A673 (cell line): ENCODE data around the gene SKIC3. TPM values are rescaled to one million over a fixed set of nuclear protein-coding genes. Genes with fewer than 3 reads are reported as not detected.

ENCODE experiments used
- Bru-seq: library from RNA; stranded (reverse); fragments of 400-500 nt; gene quantifications from one replicate; lab custom pipeline; 2021; lab: Mats Ljungman, UMichigan
- BruChase-seq, 2 experiments: library from RNA; stranded (reverse); fragments of 400-500 nt; gene quantifications; one replicate each; lab custom pipeline; 2021; lab: Mats Ljungman, UMichigan
- BruUV-seq: library from RNA; stranded (reverse); fragments of 400-500 nt; replicated peaks from 2 replicates; lab custom pipeline; 2021; lab: Mats Ljungman, UMichigan
- CTCF ChIA-PET: fragments of 300-600 bp; sonication (Branson Sonifier 250); formaldehyde crosslinking; loops from one replicate; lab custom pipeline; 2022; ENCODE audit warnings: antibody characterized with exemption; lab: Charles Lee
- POLR2A ChIA-PET: fragments of 300-600 bp; sonication (Branson Sonifier 250); formaldehyde crosslinking; loops from one replicate; lab custom pipeline; 2022; ENCODE audit warnings: antibody characterized with exemption; ENCODE audit not compliant: low non-redundant PET; lab: Charles Lee
- DNase-seq: peaks from one replicate; pipeline ENCODE4 v3.0.0-alpha.2; 2015; ENCODE audit warnings: low spot score
- H3K27ac ChIP-seq: fragments of 200-600 bp; sonication (generic); 2 replicates; pipeline ENCODE4 v1.5.1; 2016; ENCODE audit warnings: mixed run types, low read depth, mild to moderate bottlenecking, mixed read lengths, antibody characterized with exemption, low read length; ENCODE audit not compliant: poor library complexity, severe bottlenecking
- H3K27me3 ChIP-seq: fragments of 200-600 bp; sonication (generic); replicated peaks from 2 replicates; pipeline ENCODE4 v1.6.1; 2017; ENCODE audit warnings: mixed run types, low read depth, mild to moderate bottlenecking, mixed read lengths, antibody characterized with exemption, low read length; ENCODE audit not compliant: insufficient read depth, poor library complexity
- H3K36me3 ChIP-seq: fragments of 200-600 bp; sonication (generic); 2 replicates; pipeline ENCODE4 v1.6.1; 2016; ENCODE audit warnings: mixed run types, mild to moderate bottlenecking, mixed read lengths, antibody characterized with exemption, low read length; ENCODE audit not compliant: insufficient read depth, poor library complexity, severe bottlenecking
- H3K4me1 ChIP-seq: fragments of 200-600 bp; sonication (generic); 2 replicates; pipeline ENCODE4 v1.6.1; 2017; ENCODE audit warnings: mixed run types, mild to moderate bottlenecking, mixed read lengths, antibody characterized with exemption, low read length; ENCODE audit not compliant: insufficient read depth, poor library complexity, severe bottlenecking
- H3K4me3 ChIP-seq: fragments of 200-600 bp; sonication (generic); 2 replicates; pipeline ENCODE4 v1.5.1; 2016; ENCODE audit warnings: low read depth, mixed run types, mild to moderate bottlenecking, mixed read lengths, low read length; ENCODE audit not compliant: poor library complexity, severe bottlenecking
- H3K9me3 ChIP-seq: fragments of 200-600 bp; sonication (generic); 2 replicates; pipeline ENCODE4 v1.6.1; 2016; ENCODE audit warnings: mixed run types, low read depth, mild to moderate bottlenecking, mixed read lengths, antibody characterized with exemption, low read length; ENCODE audit not compliant: poor library complexity, severe bottlenecking
- CTCF ChIP-seq: fragments of 300-800, 200-600 bp; sonication (generic); conservative IDR thresholded peaks from 2 replicates; pipeline ENCODE4 v1.5.1; 2017; ENCODE audit warnings: low read depth, mild to moderate bottlenecking, antibody characterized with exemption, low read length, moderate library complexity, mixed read lengths
- EZH2 ChIP-seq: fragments of 200-600 bp; sonication (generic); IDR thresholded peaks from 2 replicates; pipeline ENCODE4 v1.6.1; 2017; ENCODE audit warnings: borderline replicate concordance, low read depth, mild to moderate bottlenecking, mixed read lengths, antibody characterized with exemption, low read length; ENCODE audit not compliant: poor library complexity, severe bottlenecking
- intact Hi-C: fragments of 100-400 bp; cut with micrococcal nuclease; formaldehyde crosslinking; loops from one replicate; pipeline ENCODE4 v1.10.0; 2022; ENCODE audit not compliant: unreplicated experiment
- long read RNA-seq: library from polyadenylated mRNA; stranded (forward); transcript quantifications from one replicate; pipeline ENCODE4 v2.0.0, GENCODE V29; 2022
- total RNA-seq: library from RNA; stranded (reverse); gene quantifications from 2 replicates; pipeline ENCODE4 v1.2.3, GENCODE V29; 2021

Gene SKIC3
- 91.0 and 92.1 TPM in 2 replicates for total RNA-seq
- Bru-seq, nascent RNA, result percentile 86 among the genes with signal in this experiment
- BruChase-seq, experiment 1, labeled RNA remaining after a 2-hour chase, result percentile 88 among the genes with signal in this experiment
- percentile 81 among the genes with signal in this experiment for BruChase-seq, experiment 2, labeled RNA remaining after a 6-hour chase
- long read RNA-seq, full-length matches to known transcripts, result 29 of 64 reads
- long read RNA-seq, partial matches to known transcripts, result 23 of 64 reads
- long read RNA-seq, other reads (novel, unspliced or antisense), result 12 of 64 reads

- Histone ChIP-seq H3K4me1 (peaks cover 7% of the 10 kb centered on the region), H3K4me3 (peak within 1 kb of the TSS; percentile 66), H3K27me3 (no peaks in the 10 kb centered on the region), H3K36me3 (peaks cover 11% of the 10 kb centered on the region), H3K27ac (peak within 1 kb of the TSS; percentile 59), H3K9me3 (no peaks in the 10 kb centered on the region)
- BruUV-seq, result TSS peak; percentile 68
- ChIA-PET CTCF (no interaction called here), POLR2A (interaction anchor here (0.7 kb wide), 1 partner anchor 49 kb away, joined by 4 read pairs; no protein-coding TSS in a partner anchor)
- TF ChIP-seq CTCF (peak; percentile 43), EZH2 (no peak)
- intact Hi-C loops, result loop anchor here (10.0 kb wide), 1 partner anchor 290 kb away; no protein-coding TSS in a partner anchor
- peak; percentile 99 for DNase-seq
Observed at GRCh38 chr5:95554647-95555548, at the start of gene SKIC3, which contains the start of gene ARSK. Gene SKIC3 (minus strand): TSS chr5:95554977. CDS start chr5:95547150, 7,827 bp downstream. Gene ARSK (plus strand): TSS chr5:95555101. CDS start chr5:95555279, 178 bp downstream.

GRCh38 chr5:95600557-95600956, 45.8 kb upstream of the SKIC3 start:
- no TSS peak for BruUV-seq
- no peaks in the 10 kb centered on the region for H3K4me1 ChIP-seq
- DNase-seq, result no peak
- H3K27ac ChIP-seq, result no peak overlapping the region
- no peaks in the 10 kb centered on the region for H3K9me3 ChIP-seq
- POLR2A ChIA-PET, result interaction anchor here (0.6 kb wide), 1 partner anchor 1443 kb away, joined by 24 read pairs; no protein-coding TSS in a partner anchor
- no peaks in the 10 kb centered on the region for H3K27me3 ChIP-seq
- H3K4me3 ChIP-seq, result no peak overlapping the region
- no peaks in the 10 kb centered on the region for H3K36me3 ChIP-seq
- intact Hi-C loops, result no loop called here
- no peak for TF ChIP-seq CTCF
- no peak for TF ChIP-seq EZH2
- CTCF ChIA-PET, result no interaction called here

- POLR2A ChIA-PET, result interaction anchor here (0.6 to 0.7 kb wide), 2 partner anchors 24 to 409 kb away, joined by 3 to 6 read pairs; no protein-coding TSS in a partner anchor
- Histone ChIP-seq H3K4me1 (no peaks in the 10 kb centered on the region), H3K4me3 (no peak overlapping the region), H3K27ac (no peak overlapping the region), H3K36me3 (no peaks in the 10 kb centered on the region), H3K9me3 (no peaks in the 10 kb centered on the region), H3K27me3 (no peaks in the 10 kb centered on the region)
- CTCF ChIA-PET, result no interaction called here
- DNase-seq, result no peak
- no TSS peak for BruUV-seq
- no peak for TF ChIP-seq CTCF
- TF ChIP-seq EZH2, result no peak
- intact Hi-C loops, result no loop called here
Observed at GRCh38 chr5:95599252-95599651, 44.5 kb upstream of the SKIC3 start.
